Fibroblast of lung (primary cell): Measurements from ENCODE around the gene LSAMP. TPM values are rescaled to one million over a fixed set of nuclear protein-coding genes. Genes with fewer than 3 reads are reported as not detected.

Experiments used
- DNase-seq, 2 donors: peaks; one replicate each; pipeline versions ENCODE4 v3.0.0 to v3.0.0-alpha.2; 2010; ENCODE audit warnings: low read depth in 2 of 2
- H2AFZ ChIP-seq: 2 replicates; pipeline ENCODE4 v1.5.1; 2012; ENCODE audit warnings: low read length, control low read depth, inconsistent platforms
- H3K27ac ChIP-seq: 2 replicates; pipeline ENCODE4 v1.5.1; 2011; ENCODE audit warnings: low read length, control low read depth; ENCODE audit not compliant: insufficient read depth
- H3K27me3 ChIP-seq: 2 replicates; pipeline ENCODE4 v1.5.1; 2011; ENCODE audit warnings: mild to moderate bottlenecking, low read length; ENCODE audit not compliant: control insufficient read depth, insufficient read depth
- H3K36me3 ChIP-seq: 2 replicates; pipeline ENCODE4 v1.5.1; 2011; ENCODE audit warnings: low read length; ENCODE audit not compliant: control insufficient read depth, insufficient read depth
- H3K4me1 ChIP-seq: 2 replicates; pipeline ENCODE4 v1.5.1; 2011; ENCODE audit warnings: low read length; ENCODE audit not compliant: control insufficient read depth, insufficient read depth; ENCODE audit errors: extremely low read depth
- H3K4me2 ChIP-seq: 2 replicates; pipeline ENCODE4 v1.5.1; 2011; ENCODE audit warnings: low read length, control low read depth; ENCODE audit not compliant: insufficient read depth; ENCODE audit errors: extremely low read depth
- H3K4me3 ChIP-seq, 4 experiments: fragments of 200-600 bp in 1 of 4; sonication (generic) in 1 of 4; replicated peaks in 1 of 4; 2 replicates each; pipeline ENCODE4 v1.5.1; 2011 to 2016; ENCODE audit warnings: low read length in 4 of 4, low read depth in 3 of 4, mild to moderate bottlenecking in 3 of 4, control low read depth in 2 of 4, inconsistent platforms in 1 of 4, mixed read lengths in 1 of 4; ENCODE audit not compliant: insufficient read depth in 1 of 4; ENCODE audit errors: control extremely low read depth in 1 of 4
- H3K79me2 ChIP-seq: 2 replicates; pipeline ENCODE4 v1.5.1; 2012; ENCODE audit warnings: mild to moderate bottlenecking, low read length, inconsistent platforms; ENCODE audit not compliant: control insufficient read depth, insufficient read depth
- H3K9ac ChIP-seq: 2 replicates; pipeline ENCODE4 v1.5.1; 2011; ENCODE audit warnings: mild to moderate bottlenecking, low read length, control low read depth; ENCODE audit not compliant: insufficient read depth
- H3K9me3 ChIP-seq: 2 replicates; pipeline ENCODE4 v1.5.1; 2012; ENCODE audit warnings: low read depth, low read length; ENCODE audit not compliant: control insufficient read depth, insufficient read depth
- H4K20me1 ChIP-seq: 2 replicates; pipeline ENCODE4 v1.5.1; 2011; ENCODE audit warnings: low read length; ENCODE audit not compliant: control insufficient read depth, insufficient read depth; ENCODE audit errors: extremely low read depth
- EZH2 ChIP-seq: IDR thresholded peaks from 2 replicates; pipeline ENCODE4 v1.5.1; 2012; ENCODE audit warnings: low read length, control low read depth, mild to moderate bottlenecking; ENCODE audit errors: missing control alignments
- polyA plus RNA-seq, 2 donors: library from polyadenylated mRNA; depleted of rRNA in 1 of 2; stranded (reverse) in 1 of 2; unstranded in 1 of 2; fragments of >200 nt; gene quantifications; 2 replicates each; pipeline ENCODE4 v1.2.1, GENCODE V29; 2011 to 2012; ENCODE audit warnings: missing spikeins in 1 of 2
- total RNA-seq: library from RNA; depleted of rRNA; stranded (reverse); fragments of >200 nt; gene quantifications from 2 replicates; pipeline ENCODE4 v1.2.1, GENCODE V29; 2014
- TF ChIP-seq, protein P1 (sequence below), 2 donors: IDR thresholded peaks in 1 of 2; conservative IDR thresholded peaks in 1 of 2; 1 replicate in 1 of 2; 2 replicates in 1 of 2; pipeline ENCODE4 v1.5.1; 2011 to 2012; ENCODE audit warnings: low read length in 2 of 2, control low read depth in 1 of 2, inconsistent platforms in 1 of 2, low read depth in 1 of 2, mild to moderate bottlenecking in 1 of 2

The LSAMP gene
- total and polyA plus RNA-seq, 2 donors (not counting 1 experiment from before 2014, with no cell fraction given), result 4.8 to 5.9 TPM

DNA sequence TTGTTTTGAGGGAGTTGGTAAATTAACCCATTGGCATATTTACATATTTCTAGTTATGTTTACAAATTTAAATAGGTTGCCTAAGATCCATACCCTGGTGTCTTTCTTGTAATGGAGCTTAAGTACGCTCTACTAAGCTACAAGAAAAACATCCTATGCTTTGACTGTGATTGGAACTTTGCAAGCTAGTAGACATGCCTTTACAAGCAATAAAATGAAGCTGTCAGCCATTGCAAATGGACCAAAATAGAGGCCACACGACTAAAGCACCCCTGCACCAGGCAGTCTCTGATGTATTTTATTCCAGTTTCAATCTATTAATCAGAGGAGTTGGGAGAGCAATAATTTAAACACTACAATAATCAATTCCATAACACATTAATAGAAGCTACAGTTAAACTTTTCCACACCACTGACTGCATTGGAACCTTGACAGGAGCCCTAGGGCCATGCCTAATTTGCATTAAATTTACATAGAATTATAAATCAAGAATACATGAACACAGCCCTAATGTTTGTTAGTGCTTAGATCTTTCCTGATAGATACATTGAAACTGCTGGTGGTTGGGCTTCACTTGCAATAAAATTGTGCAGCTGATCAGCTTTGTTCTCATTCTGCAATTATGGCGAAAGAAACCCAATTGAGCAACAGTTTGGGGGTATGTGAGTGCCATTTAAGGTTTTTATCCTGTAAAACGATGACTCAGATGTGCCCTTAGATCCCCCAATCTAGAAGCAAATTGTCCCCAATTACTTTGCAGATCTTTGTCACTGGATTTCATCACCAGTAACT is 360.1 kb downstream of the LSAMP start:
- no peaks in the 10 kb centered on the region for H3K79me2 ChIP-seq
- no peak for TF ChIP-seq EZH2
- TF ChIP-seq, protein P1, sequence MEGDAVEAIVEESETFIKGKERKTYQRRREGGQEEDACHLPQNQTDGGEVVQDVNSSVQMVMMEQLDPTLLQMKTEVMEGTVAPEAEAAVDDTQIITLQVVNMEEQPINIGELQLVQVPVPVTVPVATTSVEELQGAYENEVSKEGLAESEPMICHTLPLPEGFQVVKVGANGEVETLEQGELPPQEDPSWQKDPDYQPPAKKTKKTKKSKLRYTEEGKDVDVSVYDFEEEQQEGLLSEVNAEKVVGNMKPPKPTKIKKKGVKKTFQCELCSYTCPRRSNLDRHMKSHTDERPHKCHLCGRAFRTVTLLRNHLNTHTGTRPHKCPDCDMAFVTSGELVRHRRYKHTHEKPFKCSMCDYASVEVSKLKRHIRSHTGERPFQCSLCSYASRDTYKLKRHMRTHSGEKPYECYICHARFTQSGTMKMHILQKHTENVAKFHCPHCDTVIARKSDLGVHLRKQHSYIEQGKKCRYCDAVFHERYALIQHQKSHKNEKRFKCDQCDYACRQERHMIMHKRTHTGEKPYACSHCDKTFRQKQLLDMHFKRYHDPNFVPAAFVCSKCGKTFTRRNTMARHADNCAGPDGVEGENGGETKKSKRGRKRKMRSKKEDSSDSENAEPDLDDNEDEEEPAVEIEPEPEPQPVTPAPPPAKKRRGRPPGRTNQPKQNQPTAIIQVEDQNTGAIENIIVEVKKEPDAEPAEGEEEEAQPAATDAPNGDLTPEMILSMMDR (conservative IDR thresholded peaks at IDR 0.05 in 1 of 2, IDR thresholded peaks at IDR 0.05 in 1 of 2; ENCODE audit: low read depth in 1 of 2, low read length in 2 of 2), result no peak
- H4K20me1 ChIP-seq, result no peaks in the 10 kb centered on the region
- H3K9ac ChIP-seq, result no peak overlapping the region
- H3K36me3 ChIP-seq, result no peaks in the 10 kb centered on the region
- no peak overlapping the region for H3K27ac ChIP-seq
- H2AFZ ChIP-seq, result no peak overlapping the region
- H3K4me3 ChIP-seq, result no peak overlapping the region
- no peaks in the 10 kb centered on the region for H3K9me3 ChIP-seq
- DNase-seq, result peak in 1 of 2 donors; percentile 29
- no peaks in the 10 kb centered on the region for H3K4me1 ChIP-seq
- H3K27me3 ChIP-seq, result no peaks in the 10 kb centered on the region
- H3K4me2 ChIP-seq, result no peak overlapping the region

DNA sequence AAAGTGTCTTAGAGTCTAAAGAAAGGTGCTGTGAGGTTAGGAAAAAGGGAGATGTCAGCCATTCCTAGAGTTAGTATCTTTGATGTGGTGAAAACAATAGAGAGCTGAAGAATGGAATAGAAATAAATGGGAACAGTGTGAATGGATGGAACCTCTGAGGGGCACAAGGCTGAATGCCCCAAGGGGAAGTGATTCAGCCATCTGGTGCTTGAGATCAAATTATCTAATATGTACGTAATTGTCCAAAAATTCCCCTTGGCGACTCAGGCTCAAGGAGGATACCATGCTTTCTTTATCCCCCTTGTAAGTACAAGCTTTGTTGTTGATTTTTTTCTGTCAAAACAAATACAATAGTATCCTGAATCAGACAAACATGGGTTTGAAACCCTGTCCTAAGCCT is 361.6 kb downstream of the LSAMP start:
- H3K4me1 ChIP-seq, result no peaks in the 10 kb centered on the region
- no peak overlapping the region for H3K4me3 ChIP-seq
- peak in 1 of 2 donors; percentile 40 for DNase-seq
- no peak overlapping the region for H3K9ac ChIP-seq
- TF ChIP-seq, protein P1 (conservative IDR thresholded peaks at IDR 0.05 in 1 of 2, IDR thresholded peaks at IDR 0.05 in 1 of 2; ENCODE audit: low read depth in 1 of 2, low read length in 2 of 2), result no peak
- TF ChIP-seq EZH2, result no peak
- no peak overlapping the region for H3K27ac ChIP-seq
- H2AFZ ChIP-seq, result no peak overlapping the region
- H3K4me2 ChIP-seq, result no peak overlapping the region
- no peaks in the 10 kb centered on the region for H3K27me3 ChIP-seq
- no peaks in the 10 kb centered on the region for H3K79me2 ChIP-seq
- H4K20me1 ChIP-seq, result no peaks in the 10 kb centered on the region
- H3K9me3 ChIP-seq, result no peaks in the 10 kb centered on the region
- H3K36me3 ChIP-seq, result no peaks in the 10 kb centered on the region

DNA sequence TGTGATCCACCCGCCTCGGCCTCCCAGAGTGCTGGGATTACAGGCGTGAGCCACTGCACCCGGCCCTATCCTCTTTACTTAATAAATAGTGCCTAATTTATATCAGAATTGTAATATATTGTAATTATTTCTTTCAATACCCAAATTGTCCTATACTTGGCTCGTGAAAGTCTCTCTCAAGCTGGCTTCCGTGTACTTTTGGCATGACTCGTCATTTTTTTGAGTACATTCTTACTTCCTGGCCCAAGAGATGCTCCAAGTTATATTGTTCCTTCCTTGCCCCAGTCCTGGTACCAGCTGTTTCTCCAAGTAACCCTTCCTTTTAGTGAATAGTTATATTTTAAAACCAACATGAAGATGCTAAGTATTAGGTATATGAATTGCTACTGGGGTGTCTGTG is 366.7 kb downstream of the LSAMP start:
- H2AFZ ChIP-seq, result no peak overlapping the region
- H4K20me1 ChIP-seq, result no peaks in the 10 kb centered on the region
- no peaks in the 10 kb centered on the region for H3K4me1 ChIP-seq
- no peak overlapping the region for H3K27ac ChIP-seq
- no peak overlapping the region for H3K9ac ChIP-seq
- no peak for DNase-seq
- H3K4me2 ChIP-seq, result no peak overlapping the region
- no peaks in the 10 kb centered on the region for H3K79me2 ChIP-seq
- no peaks in the 10 kb centered on the region for H3K36me3 ChIP-seq
- no peak overlapping the region for H3K4me3 ChIP-seq
- no peaks in the 10 kb centered on the region for H3K27me3 ChIP-seq
- H3K9me3 ChIP-seq, result no peaks in the 10 kb centered on the region
- TF ChIP-seq, protein P1 (conservative IDR thresholded peaks at IDR 0.05 in 1 of 2, IDR thresholded peaks at IDR 0.05 in 1 of 2; ENCODE audit: low read depth in 1 of 2, low read length in 2 of 2), result no peak
- no peak for TF ChIP-seq EZH2
